SU-DHL-6 (cell line): ENCODE measurements around the gene RGL2.
A peak's percentile ranks its signal among the peaks of the same experiment; 100 is the strongest.

Experiments
- EZH2phosphoT487 ChIP-seq: fragments of 200-600 bp; sonication (generic), shearing (Covaris generic); conservative IDR thresholded peaks from 2 replicates; pipeline ENCODE4 v1.6.1; 2018; ENCODE audit warnings: mild to moderate bottlenecking, antibody characterized with exemption, low read length, moderate library complexity, mixed read lengths
- TF ChIP-seq, protein P1 (sequence below): fragments of 200-600 bp; sonication (generic); IDR thresholded peaks from one replicate; pipeline ENCODE4 v1.5.1; 2017; ENCODE audit warnings: antibody characterized with exemption, mild to moderate bottlenecking, low read length, moderate library complexity; ENCODE audit not compliant: insufficient read depth, poor library complexity, severe bottlenecking

- TF ChIP-seq, protein P1, sequence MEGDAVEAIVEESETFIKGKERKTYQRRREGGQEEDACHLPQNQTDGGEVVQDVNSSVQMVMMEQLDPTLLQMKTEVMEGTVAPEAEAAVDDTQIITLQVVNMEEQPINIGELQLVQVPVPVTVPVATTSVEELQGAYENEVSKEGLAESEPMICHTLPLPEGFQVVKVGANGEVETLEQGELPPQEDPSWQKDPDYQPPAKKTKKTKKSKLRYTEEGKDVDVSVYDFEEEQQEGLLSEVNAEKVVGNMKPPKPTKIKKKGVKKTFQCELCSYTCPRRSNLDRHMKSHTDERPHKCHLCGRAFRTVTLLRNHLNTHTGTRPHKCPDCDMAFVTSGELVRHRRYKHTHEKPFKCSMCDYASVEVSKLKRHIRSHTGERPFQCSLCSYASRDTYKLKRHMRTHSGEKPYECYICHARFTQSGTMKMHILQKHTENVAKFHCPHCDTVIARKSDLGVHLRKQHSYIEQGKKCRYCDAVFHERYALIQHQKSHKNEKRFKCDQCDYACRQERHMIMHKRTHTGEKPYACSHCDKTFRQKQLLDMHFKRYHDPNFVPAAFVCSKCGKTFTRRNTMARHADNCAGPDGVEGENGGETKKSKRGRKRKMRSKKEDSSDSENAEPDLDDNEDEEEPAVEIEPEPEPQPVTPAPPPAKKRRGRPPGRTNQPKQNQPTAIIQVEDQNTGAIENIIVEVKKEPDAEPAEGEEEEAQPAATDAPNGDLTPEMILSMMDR, result peak; percentile 96
- TF ChIP-seq EZH2phosphoT487, result no peak
Observed at GRCh38 chr6:33299237-33299944, 649 bp upstream of the RGL2 start.
